ENCODE data around the gene DOK4.

DNA sequence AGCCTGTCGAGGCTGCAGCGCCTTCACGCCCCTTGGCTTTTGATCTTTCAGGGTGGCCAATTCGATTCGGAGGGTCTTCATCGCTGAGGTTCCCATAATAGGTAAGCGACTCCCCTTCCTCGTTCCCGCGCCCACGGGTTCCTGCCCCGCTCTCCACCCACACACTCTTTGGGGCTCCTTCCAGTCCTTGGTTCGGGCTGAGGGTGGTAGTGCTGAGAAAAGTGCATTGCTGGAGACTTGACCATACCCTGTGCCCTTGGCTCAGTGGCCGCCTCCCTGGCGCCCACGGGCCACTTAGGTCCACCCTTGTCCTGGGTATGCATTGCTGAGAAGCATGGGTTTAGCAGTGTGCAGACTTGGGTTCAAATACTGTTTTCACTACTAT is 23.3 kb downstream of the DOK4 start:
- TF ChIP-seq, protein P1, sequence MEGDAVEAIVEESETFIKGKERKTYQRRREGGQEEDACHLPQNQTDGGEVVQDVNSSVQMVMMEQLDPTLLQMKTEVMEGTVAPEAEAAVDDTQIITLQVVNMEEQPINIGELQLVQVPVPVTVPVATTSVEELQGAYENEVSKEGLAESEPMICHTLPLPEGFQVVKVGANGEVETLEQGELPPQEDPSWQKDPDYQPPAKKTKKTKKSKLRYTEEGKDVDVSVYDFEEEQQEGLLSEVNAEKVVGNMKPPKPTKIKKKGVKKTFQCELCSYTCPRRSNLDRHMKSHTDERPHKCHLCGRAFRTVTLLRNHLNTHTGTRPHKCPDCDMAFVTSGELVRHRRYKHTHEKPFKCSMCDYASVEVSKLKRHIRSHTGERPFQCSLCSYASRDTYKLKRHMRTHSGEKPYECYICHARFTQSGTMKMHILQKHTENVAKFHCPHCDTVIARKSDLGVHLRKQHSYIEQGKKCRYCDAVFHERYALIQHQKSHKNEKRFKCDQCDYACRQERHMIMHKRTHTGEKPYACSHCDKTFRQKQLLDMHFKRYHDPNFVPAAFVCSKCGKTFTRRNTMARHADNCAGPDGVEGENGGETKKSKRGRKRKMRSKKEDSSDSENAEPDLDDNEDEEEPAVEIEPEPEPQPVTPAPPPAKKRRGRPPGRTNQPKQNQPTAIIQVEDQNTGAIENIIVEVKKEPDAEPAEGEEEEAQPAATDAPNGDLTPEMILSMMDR (conservative IDR thresholded peaks at IDR 0.05), result no peak
- TF ChIP-seq EZH2 (IDR thresholded peaks at IDR 0.05; ENCODE audit: low read depth), result no peak
